H1 (cell line): ENCODE results near the gene POM121C.
"Not testable (repeated sequence)": the region's sequence is repeated elsewhere in the genome, so short reads cannot be mapped to it uniquely, and the experiment has no call there.

Experiments used
- CTCF ChIP-seq, 3 experiments: IDR thresholded peaks; 1 replicate in 2 of 3; 2 replicates in 1 of 3; pipeline versions ENCODE4 v1.5.1 to v1.6.1; 2011; ENCODE audit warnings: low read length in 3 of 3, mild to moderate bottlenecking in 3 of 3, inconsistent platforms in 2 of 3, low read depth in 1 of 3, moderate library complexity in 1 of 3; ENCODE audit not compliant: insufficient read depth in 1 of 3; ENCODE audit errors: control extremely low read depth in 1 of 3
- PHF8 ChIP-seq: fragments of 200-600 bp; sonication (generic); conservative IDR thresholded peaks from 2 replicates; pipeline ENCODE4 v1.7.1; 2012; ENCODE audit warnings: low read depth, mild to moderate bottlenecking, inconsistent platforms, low read length, moderate library complexity

- not testable (repeated sequence) for TF ChIP-seq CTCF (IDR thresholded peaks at IDR 0.05; ENCODE audit: control extremely low read depth in 1 of 3, insufficient read depth in 1 of 3, low read depth in 1 of 3, low read length in 3 of 3); PHF8
Measured at GRCh38 chr7:75460541-75460940, 25.6 kb downstream of the POM121C start.
